SK-N-SH (cell line): ENCODE results near the gene DRD2.

Source experiments
- ELF1 ChIP-seq: IDR thresholded peaks from 2 replicates; pipeline ENCODE4 v1.4.0; 2012
- MEF2A ChIP-seq: IDR thresholded peaks from 2 replicates; pipeline ENCODE4 v1.4.0; 2012; ENCODE audit warnings: low read depth, borderline replicate concordance
- POLR2AphosphoS5 ChIP-seq: IDR thresholded peaks from 2 replicates; pipeline ENCODE4 v1.6.1; 2012; ENCODE audit warnings: low read depth, low read length
- RCOR1 ChIP-seq: fragments of 150-350 bp; IDR thresholded peaks from 2 replicates; pipeline ENCODE4 v1.6.1; 2017; ENCODE audit warnings: antibody characterized with exemption, low read length
- YY1 ChIP-seq: IDR thresholded peaks from 2 replicates; pipeline ENCODE4 v1.4.0; 2012; ENCODE audit warnings: low read depth, mild to moderate bottlenecking
- TF ChIP-seq, protein P1 (sequence below): fragments of 200-600 bp; sonication (generic); IDR thresholded peaks from 2 replicates; pipeline ENCODE4 v1.6.1; 2017; ENCODE audit warnings: antibody characterized with exemption, mild to moderate bottlenecking, moderate library complexity

DNA sequence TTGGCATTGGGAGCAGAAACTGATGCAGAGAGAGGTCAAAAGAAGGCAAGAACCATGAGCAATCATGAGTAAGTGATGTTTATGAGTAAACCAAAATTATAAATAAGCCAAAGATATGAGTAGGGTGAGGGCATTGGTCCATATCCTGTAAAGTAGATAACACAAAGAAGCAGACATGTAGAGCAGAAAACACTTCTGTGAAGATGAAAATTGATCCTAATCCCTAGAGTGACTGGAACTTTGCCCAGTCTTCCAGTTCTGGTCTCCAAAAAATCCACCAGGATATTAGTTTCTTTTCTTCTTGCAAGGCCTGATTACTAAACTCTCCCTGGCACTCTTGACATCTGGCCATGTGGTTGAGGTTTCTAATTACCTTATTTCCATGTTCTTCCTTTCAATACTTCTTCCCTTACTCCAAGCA lies 13.7 kb upstream of the DRD2 start:
- TF ChIP-seq, protein P1, sequence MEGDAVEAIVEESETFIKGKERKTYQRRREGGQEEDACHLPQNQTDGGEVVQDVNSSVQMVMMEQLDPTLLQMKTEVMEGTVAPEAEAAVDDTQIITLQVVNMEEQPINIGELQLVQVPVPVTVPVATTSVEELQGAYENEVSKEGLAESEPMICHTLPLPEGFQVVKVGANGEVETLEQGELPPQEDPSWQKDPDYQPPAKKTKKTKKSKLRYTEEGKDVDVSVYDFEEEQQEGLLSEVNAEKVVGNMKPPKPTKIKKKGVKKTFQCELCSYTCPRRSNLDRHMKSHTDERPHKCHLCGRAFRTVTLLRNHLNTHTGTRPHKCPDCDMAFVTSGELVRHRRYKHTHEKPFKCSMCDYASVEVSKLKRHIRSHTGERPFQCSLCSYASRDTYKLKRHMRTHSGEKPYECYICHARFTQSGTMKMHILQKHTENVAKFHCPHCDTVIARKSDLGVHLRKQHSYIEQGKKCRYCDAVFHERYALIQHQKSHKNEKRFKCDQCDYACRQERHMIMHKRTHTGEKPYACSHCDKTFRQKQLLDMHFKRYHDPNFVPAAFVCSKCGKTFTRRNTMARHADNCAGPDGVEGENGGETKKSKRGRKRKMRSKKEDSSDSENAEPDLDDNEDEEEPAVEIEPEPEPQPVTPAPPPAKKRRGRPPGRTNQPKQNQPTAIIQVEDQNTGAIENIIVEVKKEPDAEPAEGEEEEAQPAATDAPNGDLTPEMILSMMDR = no peak
- TF ChIP-seq YY1 = no peak
- no peak for TF ChIP-seq RCOR1
- no peak for TF ChIP-seq MEF2A
- no peak for TF ChIP-seq POLR2AphosphoS5
- TF ChIP-seq ELF1 = no peak
